Retinal pigment epithelial cell (primary cell): ENCODE results near the gene PDGFB.

Source experiments
- DNase-seq: peaks from one replicate; pipeline ENCODE4 v3.0.0-alpha.2; 2010; ENCODE audit warnings: low read depth
- H3K4me3 ChIP-seq: 2 replicates; pipeline ENCODE4 v1.5.1; 2011; ENCODE audit warnings: mild to moderate bottlenecking, low read length, control low read depth, moderate library complexity
- TF ChIP-seq, protein P1 (sequence below): conservative IDR thresholded peaks from 2 replicates; pipeline ENCODE4 v1.5.1; 2011; ENCODE audit warnings: low read depth, low read length, control low read depth, inconsistent platforms

The PDGFB gene

GRCh38 chr22:39216143-39216490, 28.7 kb downstream of the PDGFB start:
- no peak overlapping the region for H3K4me3 ChIP-seq
- TF ChIP-seq, protein P1, sequence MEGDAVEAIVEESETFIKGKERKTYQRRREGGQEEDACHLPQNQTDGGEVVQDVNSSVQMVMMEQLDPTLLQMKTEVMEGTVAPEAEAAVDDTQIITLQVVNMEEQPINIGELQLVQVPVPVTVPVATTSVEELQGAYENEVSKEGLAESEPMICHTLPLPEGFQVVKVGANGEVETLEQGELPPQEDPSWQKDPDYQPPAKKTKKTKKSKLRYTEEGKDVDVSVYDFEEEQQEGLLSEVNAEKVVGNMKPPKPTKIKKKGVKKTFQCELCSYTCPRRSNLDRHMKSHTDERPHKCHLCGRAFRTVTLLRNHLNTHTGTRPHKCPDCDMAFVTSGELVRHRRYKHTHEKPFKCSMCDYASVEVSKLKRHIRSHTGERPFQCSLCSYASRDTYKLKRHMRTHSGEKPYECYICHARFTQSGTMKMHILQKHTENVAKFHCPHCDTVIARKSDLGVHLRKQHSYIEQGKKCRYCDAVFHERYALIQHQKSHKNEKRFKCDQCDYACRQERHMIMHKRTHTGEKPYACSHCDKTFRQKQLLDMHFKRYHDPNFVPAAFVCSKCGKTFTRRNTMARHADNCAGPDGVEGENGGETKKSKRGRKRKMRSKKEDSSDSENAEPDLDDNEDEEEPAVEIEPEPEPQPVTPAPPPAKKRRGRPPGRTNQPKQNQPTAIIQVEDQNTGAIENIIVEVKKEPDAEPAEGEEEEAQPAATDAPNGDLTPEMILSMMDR: no peak
- DNase-seq: no peak

DNA sequence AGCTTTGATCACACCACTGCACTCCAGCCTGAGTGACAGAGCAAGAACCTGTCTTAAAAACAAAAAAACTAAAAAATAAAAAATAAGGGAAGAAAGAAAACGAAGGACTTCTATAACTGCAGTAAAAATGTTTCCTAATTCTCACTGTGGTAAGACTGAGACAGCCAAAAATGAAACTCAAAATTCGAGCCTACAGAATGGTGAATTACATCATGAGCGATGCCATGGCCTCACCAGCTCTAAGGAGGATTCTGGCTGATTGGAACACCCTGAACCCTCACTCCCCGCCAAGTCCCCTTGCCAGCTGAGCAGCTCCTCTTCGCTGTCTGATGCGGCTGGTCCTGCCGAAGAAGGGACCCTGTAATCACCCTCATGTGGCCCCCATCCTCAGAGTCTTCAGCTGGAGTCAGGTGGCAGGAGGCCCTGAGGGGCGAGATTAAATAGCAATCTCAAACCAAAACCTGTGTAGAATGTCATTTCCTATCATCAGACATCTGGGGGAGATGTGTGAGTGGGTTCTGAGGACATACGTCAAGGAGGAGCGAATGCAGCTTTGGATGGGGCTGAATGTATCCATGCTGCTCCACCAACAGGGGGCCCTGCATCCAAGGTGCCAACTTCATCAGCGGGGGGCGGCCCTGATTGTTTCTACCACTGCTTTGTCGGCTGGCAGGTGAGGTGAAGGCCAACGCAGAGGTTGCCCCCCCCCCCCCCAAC, 29.2 kb downstream of the PDGFB start:
- TF ChIP-seq, protein P1: peak; percentile 50
- no peak for DNase-seq
- no peak overlapping the region for H3K4me3 ChIP-seq

DNA sequence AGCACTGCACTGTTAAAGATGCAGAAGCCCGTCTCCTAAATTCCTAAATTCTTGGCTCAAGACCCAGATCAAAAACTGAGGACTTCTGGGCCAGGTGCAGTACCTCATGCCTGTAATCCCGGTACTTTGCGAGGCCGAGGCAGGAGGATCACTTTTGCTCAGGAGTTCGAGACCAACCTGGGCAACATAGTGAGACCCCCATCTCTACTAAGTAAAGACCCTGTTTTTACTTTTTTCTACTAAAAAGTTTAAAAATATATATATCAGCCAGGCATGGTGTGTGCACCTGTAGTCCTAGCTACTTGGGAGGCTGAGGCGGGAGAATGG, 29.7 kb downstream of the PDGFB start:
- no peak overlapping the region for H3K4me3 ChIP-seq
- no peak for DNase-seq
- TF ChIP-seq, protein P1: no peak

GRCh38 chr22:39214383-39215069, 30.3 kb downstream of the PDGFB start:
- H3K4me3 ChIP-seq: no peak overlapping the region
- peak; percentile 18 for DNase-seq
- TF ChIP-seq, protein P1: no peak

- DNase-seq: no peak
- no peak overlapping the region for H3K4me3 ChIP-seq
- TF ChIP-seq, protein P1: no peak
Observed at GRCh38 chr22:39214006-39214382, 30.8 kb downstream of the PDGFB start.

DNA sequence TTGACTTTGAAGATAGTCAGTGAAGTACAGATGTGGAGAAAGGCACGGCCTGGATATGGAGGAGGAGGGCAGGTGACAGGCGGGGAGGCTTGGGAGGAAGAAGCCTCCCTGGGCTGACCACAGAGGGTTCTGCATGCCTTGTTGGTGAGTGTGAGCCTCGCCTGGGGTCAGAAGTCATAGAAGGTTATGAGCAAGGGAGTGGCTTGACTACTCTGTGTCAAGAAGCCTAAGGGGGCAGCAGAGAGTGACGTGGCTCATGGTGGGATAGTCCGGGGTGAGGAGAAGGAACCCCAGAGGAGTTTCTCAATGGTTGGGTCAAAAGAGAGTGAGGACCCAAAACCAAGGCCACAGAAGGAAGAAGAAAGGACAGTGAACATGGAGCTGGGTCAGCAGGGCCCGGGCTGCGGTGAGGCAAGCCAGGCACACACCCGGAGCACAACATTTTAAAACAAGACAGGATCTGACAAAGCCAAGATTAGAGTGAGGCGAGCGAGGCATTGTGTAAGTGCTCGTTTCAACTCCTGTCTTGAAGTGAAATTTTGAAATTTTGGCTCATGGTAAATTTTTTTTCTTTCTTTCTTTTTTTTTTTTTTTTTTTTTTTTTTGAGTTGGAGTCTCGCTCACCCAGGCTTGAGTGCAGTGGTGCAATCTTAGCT, 31.9 kb downstream of the PDGFB start:
- TF ChIP-seq, protein P1: peak; percentile 8
- DNase-seq: no peak

More for the DNA sequence above, 31.9 kb downstream of the PDGFB start:
- no peak overlapping the region for H3K4me3 ChIP-seq
